Measurements from ENCODE around the gene MEPCE.

MEPCE gene

GRCh38 chr7:100481466-100481865, 51.8 kb downstream of the MEPCE start:
- TF ChIP-seq CTCF (IDR thresholded peaks at IDR 0.05; ENCODE audit: borderline replicate concordance, insufficient read depth, low read depth, low read length) = no peak
- H3K4me3 ChIP-seq (ENCODE audit: low read depth, low read length) = no peak overlapping the region

GRCh38 chr7:100482728-100483089, 53.1 kb downstream of the MEPCE start:
- peak overlapping the region; percentile 56 for H3K4me3 ChIP-seq (ENCODE audit: low read depth, low read length)
- TF ChIP-seq CTCF (IDR thresholded peaks at IDR 0.05; ENCODE audit: borderline replicate concordance, insufficient read depth, low read depth, low read length) = no peak

- peak overlapping the region; percentile 56 for H3K4me3 ChIP-seq (ENCODE audit: low read depth, low read length)
- peak; percentile 97 for TF ChIP-seq CTCF (IDR thresholded peaks at IDR 0.05; ENCODE audit: borderline replicate concordance, insufficient read depth, low read depth, low read length)
Observed at GRCh38 chr7:100483090-100483721, 53.6 kb downstream of the MEPCE start.
